ENCODE measurements around the gene TSPAN33.
"Not testable (repeated sequence)": the region's sequence is repeated elsewhere in the genome, so short reads cannot be mapped to it uniquely, and the experiment has no call there.

Gene TSPAN33

GRCh38 chr7:129144095-129144833 is at the start of gene TSPAN33:
Gene TSPAN33 (plus strand): TSS chr7:129144707. CDS start chr7:129144981, 274 bp downstream.
- DNase-seq (ENCODE audit: low spot score): peak; percentile 98

- DNase-seq (ENCODE audit: low spot score): no peak
Measured at GRCh38 chr7:129095258-129095657, 49.2 kb upstream of the TSPAN33 start.

- no peak for DNase-seq (ENCODE audit: low spot score)
Measured at GRCh38 chr7:129098409-129099084, 46.0 kb upstream of the TSPAN33 start.

GRCh38 chr7:129100827-129101166 is 43.7 kb upstream of the TSPAN33 start:
- no peak for DNase-seq (ENCODE audit: low spot score)

- no peak for DNase-seq (ENCODE audit: low spot score)
Measured at GRCh38 chr7:129101746-129102145, 42.8 kb upstream of the TSPAN33 start.

GRCh38 chr7:129103561-129104324 is 40.8 kb upstream of the TSPAN33 start:
- DNase-seq (ENCODE audit: low spot score): no peak

- DNase-seq (ENCODE audit: low spot score): no peak
Measured at GRCh38 chr7:129108581-129108980, 35.9 kb upstream of the TSPAN33 start.

- DNase-seq (ENCODE audit: low spot score): no peak
Measured at GRCh38 chr7:129110258-129110981, 34.1 kb upstream of the TSPAN33 start.

- no peak for DNase-seq (ENCODE audit: low spot score)
Measured at GRCh38 chr7:129110982-129111376, 33.5 kb upstream of the TSPAN33 start.

- DNase-seq (ENCODE audit: low spot score): no peak
Measured at GRCh38 chr7:129115676-129116075, 28.8 kb upstream of the TSPAN33 start.

GRCh38 chr7:129118182-129118581 is 26.3 kb upstream of the TSPAN33 start:
- no peak for DNase-seq (ENCODE audit: low spot score)

GRCh38 chr7:129118976-129119375 is 25.5 kb upstream of the TSPAN33 start:
- no peak for DNase-seq (ENCODE audit: low spot score)

GRCh38 chr7:129121501-129122077 is 22.9 kb upstream of the TSPAN33 start:
- DNase-seq (ENCODE audit: low spot score): not testable (repeated sequence)

- no peak for DNase-seq (ENCODE audit: low spot score)
Measured at GRCh38 chr7:129122078-129122750, 22.3 kb upstream of the TSPAN33 start.

- no peak for DNase-seq (ENCODE audit: low spot score)
Measured at GRCh38 chr7:129122751-129123509, 21.6 kb upstream of the TSPAN33 start.

- DNase-seq (ENCODE audit: low spot score): no peak
Measured at GRCh38 chr7:129123510-129123857, 21.0 kb upstream of the TSPAN33 start.

GRCh38 chr7:129126314-129126713 is 18.2 kb upstream of the TSPAN33 start:
- no peak for DNase-seq (ENCODE audit: low spot score)

GRCh38 chr7:129127154-129127553 is 17.4 kb upstream of the TSPAN33 start:
- no peak for DNase-seq (ENCODE audit: low spot score)

GRCh38 chr7:129127601-129128000 is 16.9 kb upstream of the TSPAN33 start:
- no peak for DNase-seq (ENCODE audit: low spot score)

- DNase-seq (ENCODE audit: low spot score): no peak
Measured at GRCh38 chr7:129134356-129134987, 10.0 kb upstream of the TSPAN33 start.

All from HuH-7 (cell line).